Ishikawa (cell line): ENCODE results near the gene GPR137B.

Source experiments
- YY1 ChIP-seq: IDR thresholded peaks from 2 replicates; pipeline ENCODE4 v1.6.1; 2012; ENCODE audit warnings: low read depth
- ZBTB7A ChIP-seq: IDR thresholded peaks from 2 replicates; pipeline ENCODE4 v1.6.1; 2012; ENCODE audit warnings: low read depth
- TF ChIP-seq, protein P1 (sequence below): IDR thresholded peaks from 2 replicates; pipeline ENCODE4 v1.6.1; 2012; ENCODE audit warnings: low read depth, mild to moderate bottlenecking

DNA sequence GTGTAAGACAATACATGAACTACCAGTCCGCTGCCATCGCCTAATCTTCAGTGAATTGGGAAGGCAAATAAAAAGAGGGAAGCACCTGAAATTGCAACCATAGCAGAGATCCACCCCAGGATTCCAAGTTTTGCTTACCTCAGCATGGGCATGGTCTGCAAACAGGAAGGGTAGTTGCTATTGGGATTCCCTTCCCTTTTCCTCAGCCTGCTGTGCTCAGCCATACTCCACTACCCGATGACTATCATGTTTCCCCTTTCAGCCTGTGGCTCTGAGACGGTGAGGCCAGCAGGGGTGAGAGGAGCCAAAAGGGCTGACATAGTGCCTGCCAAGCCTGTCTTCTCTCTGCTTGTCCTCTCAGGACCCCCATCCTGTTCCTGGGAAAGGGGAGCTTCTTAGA lies 64.2 kb downstream of the GPR137B start:
- TF ChIP-seq YY1, result no peak
- TF ChIP-seq ZBTB7A, result no peak
- TF ChIP-seq, protein P1, sequence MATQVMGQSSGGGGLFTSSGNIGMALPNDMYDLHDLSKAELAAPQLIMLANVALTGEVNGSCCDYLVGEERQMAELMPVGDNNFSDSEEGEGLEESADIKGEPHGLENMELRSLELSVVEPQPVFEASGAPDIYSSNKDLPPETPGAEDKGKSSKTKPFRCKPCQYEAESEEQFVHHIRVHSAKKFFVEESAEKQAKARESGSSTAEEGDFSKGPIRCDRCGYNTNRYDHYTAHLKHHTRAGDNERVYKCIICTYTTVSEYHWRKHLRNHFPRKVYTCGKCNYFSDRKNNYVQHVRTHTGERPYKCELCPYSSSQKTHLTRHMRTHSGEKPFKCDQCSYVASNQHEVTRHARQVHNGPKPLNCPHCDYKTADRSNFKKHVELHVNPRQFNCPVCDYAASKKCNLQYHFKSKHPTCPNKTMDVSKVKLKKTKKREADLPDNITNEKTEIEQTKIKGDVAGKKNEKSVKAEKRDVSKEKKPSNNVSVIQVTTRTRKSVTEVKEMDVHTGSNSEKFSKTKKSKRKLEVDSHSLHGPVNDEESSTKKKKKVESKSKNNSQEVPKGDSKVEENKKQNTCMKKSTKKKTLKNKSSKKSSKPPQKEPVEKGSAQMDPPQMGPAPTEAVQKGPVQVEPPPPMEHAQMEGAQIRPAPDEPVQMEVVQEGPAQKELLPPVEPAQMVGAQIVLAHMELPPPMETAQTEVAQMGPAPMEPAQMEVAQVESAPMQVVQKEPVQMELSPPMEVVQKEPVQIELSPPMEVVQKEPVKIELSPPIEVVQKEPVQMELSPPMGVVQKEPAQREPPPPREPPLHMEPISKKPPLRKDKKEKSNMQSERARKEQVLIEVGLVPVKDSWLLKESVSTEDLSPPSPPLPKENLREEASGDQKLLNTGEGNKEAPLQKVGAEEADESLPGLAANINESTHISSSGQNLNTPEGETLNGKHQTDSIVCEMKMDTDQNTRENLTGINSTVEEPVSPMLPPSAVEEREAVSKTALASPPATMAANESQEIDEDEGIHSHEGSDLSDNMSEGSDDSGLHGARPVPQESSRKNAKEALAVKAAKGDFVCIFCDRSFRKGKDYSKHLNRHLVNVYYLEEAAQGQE, result no peak
